ENCODE data around the gene ATL2.

Gene ATL2

GRCh38 chr2:38255211-38255610 lies 121.9 kb downstream of the ATL2 start:
- DNase-seq (ENCODE audit: low spot score): no peak
- no peak for TF ChIP-seq CTCF (IDR thresholded peaks at IDR 0.05; ENCODE audit: extremely low read depth, missing control alignments)

- no peak for TF ChIP-seq CTCF (IDR thresholded peaks at IDR 0.05; ENCODE audit: extremely low read depth, missing control alignments)
- no peak for DNase-seq (ENCODE audit: low spot score)
Observed at GRCh38 chr2:38254796-38255195, 122.3 kb downstream of the ATL2 start.

- TF ChIP-seq CTCF (IDR thresholded peaks at IDR 0.05; ENCODE audit: extremely low read depth, missing control alignments): no peak
Observed at GRCh38 chr2:38251940-38252339, 125.1 kb downstream of the ATL2 start.

GRCh38 chr2:38248707-38249106 lies 128.4 kb downstream of the ATL2 start:
- no peak for DNase-seq (ENCODE audit: low spot score)
- no peak for TF ChIP-seq CTCF (IDR thresholded peaks at IDR 0.05; ENCODE audit: extremely low read depth, missing control alignments)

More at GRCh38 chr2:38251940-38252339, 125.1 kb downstream of the ATL2 start:
- no peak for DNase-seq (ENCODE audit: low spot score)

GRCh38 chr2:38248255-38248654 lies 128.8 kb downstream of the ATL2 start:
- DNase-seq (ENCODE audit: low spot score): no peak
- no peak for TF ChIP-seq CTCF (IDR thresholded peaks at IDR 0.05; ENCODE audit: extremely low read depth, missing control alignments)

GRCh38 chr2:38246105-38246504 lies 131.0 kb downstream of the ATL2 start:
- no peak for TF ChIP-seq CTCF (IDR thresholded peaks at IDR 0.05; ENCODE audit: extremely low read depth, missing control alignments)
- DNase-seq (ENCODE audit: low spot score): no peak

- DNase-seq (ENCODE audit: low spot score): no peak
- no peak for TF ChIP-seq CTCF (IDR thresholded peaks at IDR 0.05; ENCODE audit: extremely low read depth, missing control alignments)
Observed at GRCh38 chr2:38245114-38245641, 131.9 kb downstream of the ATL2 start.

All from GM20000 (cell line).